HL-60 (cell line): ENCODE data around the gene MAPK9.

ENCODE experiments used
- GABPA ChIP-seq: IDR thresholded peaks from 2 replicates; pipeline ENCODE4 v1.6.1; 2012; ENCODE audit warnings: low read depth
- POLR2AphosphoS5 ChIP-seq: IDR thresholded peaks from 2 replicates; pipeline ENCODE4 v1.6.1; 2012; ENCODE audit warnings: low read depth
- SPI1 ChIP-seq: IDR thresholded peaks from 2 replicates; pipeline ENCODE4 v1.6.1; 2012; ENCODE audit warnings: low read depth, mild to moderate bottlenecking, borderline replicate concordance
- TF ChIP-seq, protein P1 (sequence below): IDR thresholded peaks from one replicate; pipeline ENCODE4 v1.5.1; 2011; ENCODE audit warnings: low read length, control low read depth, inconsistent platforms; ENCODE audit not compliant: insufficient read depth
- TF ChIP-seq, protein P2 (sequence below): IDR thresholded peaks from 2 replicates; pipeline ENCODE4 v1.6.1; 2012; ENCODE audit warnings: low read depth; ENCODE audit not compliant: insufficient replicate concordance

DNA sequence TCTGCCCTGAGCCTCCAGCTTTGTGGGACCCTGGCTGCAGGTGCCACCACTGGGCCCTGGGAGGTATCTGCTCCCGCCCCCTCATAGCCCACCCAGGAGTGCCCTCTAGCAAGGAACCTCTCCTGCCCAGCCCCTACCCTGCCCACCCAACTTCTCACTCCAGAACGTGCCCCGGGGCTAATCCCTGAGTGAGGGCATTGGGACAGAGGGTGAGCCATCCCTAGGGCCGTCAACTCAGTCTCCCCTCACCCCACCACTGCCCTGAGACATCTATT lies 80.2 kb downstream of the MAPK9 start:
- TF ChIP-seq, protein P1, sequence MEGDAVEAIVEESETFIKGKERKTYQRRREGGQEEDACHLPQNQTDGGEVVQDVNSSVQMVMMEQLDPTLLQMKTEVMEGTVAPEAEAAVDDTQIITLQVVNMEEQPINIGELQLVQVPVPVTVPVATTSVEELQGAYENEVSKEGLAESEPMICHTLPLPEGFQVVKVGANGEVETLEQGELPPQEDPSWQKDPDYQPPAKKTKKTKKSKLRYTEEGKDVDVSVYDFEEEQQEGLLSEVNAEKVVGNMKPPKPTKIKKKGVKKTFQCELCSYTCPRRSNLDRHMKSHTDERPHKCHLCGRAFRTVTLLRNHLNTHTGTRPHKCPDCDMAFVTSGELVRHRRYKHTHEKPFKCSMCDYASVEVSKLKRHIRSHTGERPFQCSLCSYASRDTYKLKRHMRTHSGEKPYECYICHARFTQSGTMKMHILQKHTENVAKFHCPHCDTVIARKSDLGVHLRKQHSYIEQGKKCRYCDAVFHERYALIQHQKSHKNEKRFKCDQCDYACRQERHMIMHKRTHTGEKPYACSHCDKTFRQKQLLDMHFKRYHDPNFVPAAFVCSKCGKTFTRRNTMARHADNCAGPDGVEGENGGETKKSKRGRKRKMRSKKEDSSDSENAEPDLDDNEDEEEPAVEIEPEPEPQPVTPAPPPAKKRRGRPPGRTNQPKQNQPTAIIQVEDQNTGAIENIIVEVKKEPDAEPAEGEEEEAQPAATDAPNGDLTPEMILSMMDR, result no peak
- TF ChIP-seq GABPA, result no peak
- no peak for TF ChIP-seq POLR2AphosphoS5
- TF ChIP-seq, protein P2, sequence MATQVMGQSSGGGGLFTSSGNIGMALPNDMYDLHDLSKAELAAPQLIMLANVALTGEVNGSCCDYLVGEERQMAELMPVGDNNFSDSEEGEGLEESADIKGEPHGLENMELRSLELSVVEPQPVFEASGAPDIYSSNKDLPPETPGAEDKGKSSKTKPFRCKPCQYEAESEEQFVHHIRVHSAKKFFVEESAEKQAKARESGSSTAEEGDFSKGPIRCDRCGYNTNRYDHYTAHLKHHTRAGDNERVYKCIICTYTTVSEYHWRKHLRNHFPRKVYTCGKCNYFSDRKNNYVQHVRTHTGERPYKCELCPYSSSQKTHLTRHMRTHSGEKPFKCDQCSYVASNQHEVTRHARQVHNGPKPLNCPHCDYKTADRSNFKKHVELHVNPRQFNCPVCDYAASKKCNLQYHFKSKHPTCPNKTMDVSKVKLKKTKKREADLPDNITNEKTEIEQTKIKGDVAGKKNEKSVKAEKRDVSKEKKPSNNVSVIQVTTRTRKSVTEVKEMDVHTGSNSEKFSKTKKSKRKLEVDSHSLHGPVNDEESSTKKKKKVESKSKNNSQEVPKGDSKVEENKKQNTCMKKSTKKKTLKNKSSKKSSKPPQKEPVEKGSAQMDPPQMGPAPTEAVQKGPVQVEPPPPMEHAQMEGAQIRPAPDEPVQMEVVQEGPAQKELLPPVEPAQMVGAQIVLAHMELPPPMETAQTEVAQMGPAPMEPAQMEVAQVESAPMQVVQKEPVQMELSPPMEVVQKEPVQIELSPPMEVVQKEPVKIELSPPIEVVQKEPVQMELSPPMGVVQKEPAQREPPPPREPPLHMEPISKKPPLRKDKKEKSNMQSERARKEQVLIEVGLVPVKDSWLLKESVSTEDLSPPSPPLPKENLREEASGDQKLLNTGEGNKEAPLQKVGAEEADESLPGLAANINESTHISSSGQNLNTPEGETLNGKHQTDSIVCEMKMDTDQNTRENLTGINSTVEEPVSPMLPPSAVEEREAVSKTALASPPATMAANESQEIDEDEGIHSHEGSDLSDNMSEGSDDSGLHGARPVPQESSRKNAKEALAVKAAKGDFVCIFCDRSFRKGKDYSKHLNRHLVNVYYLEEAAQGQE, result no peak
- no peak for TF ChIP-seq SPI1
